ENCODE measurements around the gene TULP1. TPM values are rescaled to one million over a fixed set of nuclear protein-coding genes. Genes with fewer than 3 reads are reported as not detected.

Gene TULP1
- total and polyA plus RNA-seq, 2 of the 13 experiments (the other 11 are each of a cell fraction or from before 2014, with no cell fraction given): not detected

- TF ChIP-seq ZNF292 (CRISPR knock-in tag; IDR thresholded peaks at IDR 0.05; ENCODE audit: borderline replicate concordance, low read depth): no peak
- no peak for TF ChIP-seq TFDP1 (CRISPR knock-in tag; IDR thresholded peaks at IDR 0.05; ENCODE audit: borderline replicate concordance)
- TF ChIP-seq TFDP2 (CRISPR knock-in tag; IDR thresholded peaks at IDR 0.05): no peak
- TF ChIP-seq ZNF557 (CRISPR knock-in tag; IDR thresholded peaks at IDR 0.05): no peak
- TF ChIP-seq ZNF253 (CRISPR knock-in tag; IDR thresholded peaks at IDR 0.05; ENCODE audit: borderline replicate concordance): 0 out of 2 replicates have a peak, but pooled peaks have one; percentile 40
- TF ChIP-seq PRDM15 (CRISPR knock-in tag; IDR thresholded peaks at IDR 0.05): no peak
- TF ChIP-seq RBAK (CRISPR knock-in tag; IDR thresholded peaks at IDR 0.05): no peak
- TF ChIP-seq FOXK1 (CRISPR knock-in tag; IDR thresholded peaks at IDR 0.05; ENCODE audit: borderline replicate concordance, low read depth): no peak
- peak; percentile 69; the same call in 1 of the 2 replicates for TF ChIP-seq SNAI1 (CRISPR knock-in tag; IDR thresholded peaks at IDR 0.05; ENCODE audit: borderline replicate concordance)
- no peak for TF ChIP-seq CHD4 (IDR thresholded peaks at IDR 0.05; ENCODE audit: borderline replicate concordance, low read length)
- 0 out of 2 replicates have a peak, but pooled peaks have one; percentile 2 for TF ChIP-seq SNAPC4 (CRISPR knock-in tag; IDR thresholded peaks at IDR 0.05)
- no peak for TF ChIP-seq ZC3H4 (CRISPR knock-in tag; IDR thresholded peaks at IDR 0.05; ENCODE audit: borderline replicate concordance)
- TF ChIP-seq MEIS1 (CRISPR knock-in tag; IDR thresholded peaks at IDR 0.05; ENCODE audit: borderline replicate concordance): 0 out of 2 replicates have a peak, but pooled peaks have one; percentile 12
- TF ChIP-seq REL (CRISPR knock-in tag; conservative IDR thresholded peaks at IDR 0.05): no peak
- 0 out of 2 replicates have a peak, but pooled peaks have one; percentile 12 for TF ChIP-seq ELF4 (CRISPR knock-in tag; IDR thresholded peaks at IDR 0.05; ENCODE audit: borderline replicate concordance)
- no peak for TF ChIP-seq ZNF547 (CRISPR knock-in tag; IDR thresholded peaks at IDR 0.05)
- TF ChIP-seq ZNF703 (CRISPR knock-in tag; IDR thresholded peaks at IDR 0.05; ENCODE audit: borderline replicate concordance): no peak
Observed at GRCh38 chr6:35468980-35469750, 43.5 kb downstream of the TULP1 start (continued).
